GM12891 (cell line): ENCODE results near the gene IFI16.
"Not testable (repeated sequence)": the region's sequence is repeated elsewhere in the genome, so short reads cannot be mapped to it uniquely, and the experiment has no call there.

Source experiments
- DNase-seq: peaks from one replicate; pipeline ENCODE4 v3.0.0; 2011; ENCODE audit warnings: low spot score; ENCODE audit not compliant: insufficient read length
- FAIRE-seq: peaks from 2 replicates; lab custom pipeline; 2011; peaks lifted over from hg19 to GRCh38; lab: Jason Lieb, UNC
- PAX5 ChIP-seq: IDR thresholded peaks from 2 replicates; pipeline ENCODE4 v1.6.1; 2011; ENCODE audit warnings: low read length, moderate library complexity, mild to moderate bottlenecking; ENCODE audit not compliant: insufficient read depth, severe bottlenecking
- POLR2A ChIP-seq: IDR thresholded peaks from 2 replicates; pipeline ENCODE4 v1.6.1; 2011; ENCODE audit warnings: low read depth, low read length, control low read depth
- POLR2AphosphoS5 ChIP-seq: IDR thresholded peaks from 2 replicates; pipeline ENCODE4 v1.6.1; 2011; ENCODE audit warnings: low read depth, low read length, control low read depth
- POU2F2 ChIP-seq: IDR thresholded peaks from 2 replicates; pipeline ENCODE4 v1.6.1; 2011; ENCODE audit warnings: low read depth, mild to moderate bottlenecking, control low read depth, low read length, moderate library complexity
- SPI1 ChIP-seq: IDR thresholded peaks from 2 replicates; pipeline ENCODE4 v1.6.1; 2011; ENCODE audit warnings: low read depth, low read length, control low read depth
- TAF1 ChIP-seq: IDR thresholded peaks from 2 replicates; pipeline ENCODE4 v1.6.1; 2011; ENCODE audit warnings: low read depth, low read length, control low read depth

IFI16 gene

DNA sequence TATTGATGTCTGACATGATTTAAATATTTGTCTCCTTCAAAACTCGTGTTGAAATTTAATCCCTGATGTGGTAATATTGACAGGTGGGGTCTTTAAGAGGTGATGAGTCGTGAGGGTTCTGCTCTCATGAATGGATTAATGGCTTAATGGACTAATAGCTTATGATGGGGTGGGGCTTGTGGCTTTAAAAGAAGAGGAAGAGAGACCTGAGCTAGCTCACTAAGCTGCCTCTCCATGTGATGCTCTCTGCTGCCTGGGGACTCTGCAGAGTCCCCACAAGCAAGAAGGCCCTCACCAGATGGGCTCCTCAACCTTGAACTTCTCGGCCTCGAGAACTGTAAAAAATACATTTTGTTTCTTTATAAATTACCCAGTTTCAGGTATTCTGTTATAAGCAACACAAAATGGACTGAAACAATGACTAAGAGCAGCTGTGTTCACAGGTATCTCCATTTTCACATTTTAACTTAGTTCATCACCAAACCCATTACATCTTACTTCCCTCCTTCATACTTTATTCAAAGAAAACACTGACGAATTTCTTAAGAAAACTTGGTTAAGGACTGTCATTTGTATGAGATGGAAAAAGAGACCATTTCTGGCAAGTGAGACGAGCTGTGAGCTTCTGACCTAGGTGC is 79.0 kb downstream of the IFI16 start:
- no peak for DNase-seq
- TF ChIP-seq PAX5 (no peak), POLR2AphosphoS5 (no peak), POU2F2 (no peak), POLR2A (no peak), SPI1 (peak; percentile 46), TAF1 (no peak)
- FAIRE-seq, result no peak

DNA sequence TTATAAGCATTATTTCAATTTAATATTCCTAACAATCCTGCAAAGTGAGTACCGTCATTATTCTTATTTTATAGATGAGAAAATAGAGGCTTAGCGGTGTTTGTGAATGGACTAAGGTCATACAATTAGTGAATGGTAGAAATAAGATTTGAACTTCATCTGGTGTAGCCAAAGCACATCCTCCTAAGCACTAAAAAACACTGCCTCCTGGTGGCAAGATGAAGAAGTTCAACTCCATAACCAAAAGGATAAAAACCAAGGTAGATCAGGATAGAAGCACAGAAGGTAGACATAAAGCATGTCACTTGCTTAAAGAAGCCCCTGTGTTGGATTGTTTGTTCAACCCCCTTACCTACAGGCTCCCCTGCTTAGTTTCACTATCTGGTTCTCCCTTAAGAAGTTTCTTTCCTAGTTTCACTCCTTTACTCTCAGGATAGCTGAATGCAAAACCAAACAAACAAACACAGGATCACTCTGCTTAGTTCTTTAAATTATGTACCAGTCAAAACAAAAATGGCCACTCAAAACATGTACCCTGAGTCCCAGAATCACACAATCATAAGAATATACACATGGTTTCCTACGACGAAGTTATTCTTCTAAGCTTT is 79.6 kb downstream of the IFI16 start:
- DNase-seq, result no peak
- TF ChIP-seq TAF1, result no peak
- no peak for TF ChIP-seq POU2F2
- no peak for TF ChIP-seq POLR2AphosphoS5
- TF ChIP-seq SPI1, result no peak
- TF ChIP-seq POLR2A, result no peak
- TF ChIP-seq PAX5, result no peak
- peak; percentile 76 for FAIRE-seq

GRCh38 chr1:159090286-159091179 is 80.8 kb downstream of the IFI16 start:
- DNase-seq (no peak), FAIRE-seq (no peak)
- TF ChIP-seq POU2F2, result no peak
- no peak for TF ChIP-seq POLR2A
- no peak for TF ChIP-seq TAF1
- TF ChIP-seq POLR2AphosphoS5, result no peak
- TF ChIP-seq PAX5, result no peak

GRCh38 chr1:159091180-159091560 is 81.5 kb downstream of the IFI16 start:
- no peak for FAIRE-seq
- DNase-seq, result no peak
- TF ChIP-seq POU2F2, result no peak
- no peak for TF ChIP-seq PAX5
- no peak for TF ChIP-seq POLR2A
- TF ChIP-seq SPI1, result no peak
- TF ChIP-seq TAF1, result no peak
- TF ChIP-seq POLR2AphosphoS5, result no peak

- DNase-seq (no peak), FAIRE-seq (no peak)
- TF ChIP-seq TAF1 (no peak), POLR2A (no peak), PAX5 (no peak), SPI1 (no peak), POU2F2 (no peak), POLR2AphosphoS5 (no peak)
Measured at GRCh38 chr1:159091607-159092031, 81.9 kb downstream of the IFI16 start.

DNA sequence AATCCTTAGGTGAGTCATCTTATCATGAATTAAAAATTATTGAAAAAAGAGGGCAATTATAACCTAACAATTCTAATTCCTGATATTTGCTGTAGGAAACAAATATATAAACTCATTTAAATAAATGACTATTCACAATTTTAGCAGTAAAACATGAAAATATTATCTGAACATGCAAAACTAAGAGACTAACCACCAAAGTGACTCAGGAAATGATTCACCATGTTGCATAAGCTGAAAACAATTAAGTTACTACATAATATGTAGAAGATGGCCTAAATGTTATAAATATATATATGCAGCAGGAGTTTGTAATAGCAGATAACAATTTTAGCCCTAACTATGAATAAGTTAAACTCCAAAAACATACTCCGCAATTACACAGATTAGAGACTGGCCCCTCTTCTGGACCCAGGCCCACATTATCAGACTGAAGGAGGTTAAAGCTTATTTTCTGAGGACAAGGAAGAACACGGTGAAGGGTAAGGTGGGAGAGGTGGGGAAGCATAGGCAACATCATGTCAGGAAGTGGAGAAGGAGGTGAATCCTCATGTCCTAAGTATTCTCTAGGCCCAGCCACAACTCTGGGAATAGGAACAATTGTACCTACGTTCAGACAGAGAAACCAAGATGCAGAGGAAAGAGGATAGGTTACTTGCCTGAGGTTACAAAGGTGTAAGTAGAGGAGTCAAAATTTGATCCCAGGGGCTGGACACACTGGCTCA is 82.5 kb downstream of the IFI16 start:
- DNase-seq (no peak), FAIRE-seq (no peak)
- no peak for TF ChIP-seq PAX5
- no peak for TF ChIP-seq SPI1
- TF ChIP-seq POU2F2, result no peak
- no peak for TF ChIP-seq POLR2AphosphoS5
- no peak for TF ChIP-seq POLR2A
- TF ChIP-seq TAF1, result no peak

DNA sequence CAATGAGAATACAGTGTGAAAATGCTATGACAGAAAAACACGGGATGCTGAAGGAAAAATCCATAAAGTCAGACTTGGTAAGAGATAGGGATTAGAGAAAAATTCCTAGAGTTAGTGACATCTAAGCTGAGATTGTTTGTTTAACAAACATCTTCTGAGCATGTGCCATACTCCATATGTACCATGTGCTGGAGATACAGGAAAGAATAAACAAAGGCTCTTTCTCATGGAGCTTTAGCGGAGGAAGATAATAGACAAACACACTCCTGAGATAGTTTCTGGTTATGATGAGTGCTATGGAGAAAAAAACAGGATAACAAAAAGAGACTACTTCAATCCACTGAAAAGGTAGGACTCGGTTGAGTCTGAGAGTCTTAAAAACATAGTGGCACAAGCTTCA is 88.9 kb downstream of the IFI16 start:
- FAIRE-seq, result no peak
- TF ChIP-seq PAX5, result no peak

GRCh38 chr1:159100589-159100988 is 90.9 kb downstream of the IFI16 start:
- DNase-seq (no peak), FAIRE-seq (no peak)
- TF ChIP-seq POLR2AphosphoS5 (no peak), POLR2A (no peak), POU2F2 (no peak), TAF1 (no peak), SPI1 (no peak), PAX5 (no peak)

More for the DNA sequence above, 88.9 kb downstream of the IFI16 start:
- DNase-seq, result no peak

GRCh38 chr1:159103021-159103420 is 93.3 kb downstream of the IFI16 start:
- not testable (repeated sequence) for DNase-seq, FAIRE-seq
